ENCODE results near the gene PYGL.

Gene PYGL

GRCh38 chr14:50874757-50875156 is 69.5 kb downstream of the PYGL start:
- DNase-seq (ENCODE audit: low read depth in 2 of 2), result no peak

GRCh38 chr14:50871914-50872732 is 72.2 kb downstream of the PYGL start, which contains the start of gene ABHD12B:
TSS of gene ABHD12B (plus strand) at chr14:50872053. CDS start at chr14:50872175, 122 bp downstream.
- DNase-seq (ENCODE audit: low read depth in 2 of 2), result no peak

GRCh38 chr14:50871228-50871627 is 73.1 kb downstream of the PYGL start:
- no peak for DNase-seq (ENCODE audit: low read depth in 2 of 2)

- no peak for DNase-seq (ENCODE audit: low read depth in 2 of 2)
These were observed 78.7 kb downstream of the PYGL start for GRCh38 chr14:50865391-50866076.

- no peak for DNase-seq (ENCODE audit: low read depth in 2 of 2)
These were observed 79.3 kb downstream of the PYGL start for GRCh38 chr14:50864946-50865345.

GRCh38 chr14:50864237-50864636 is 80.0 kb downstream of the PYGL start:
- no peak for DNase-seq (ENCODE audit: low read depth in 2 of 2)

- no peak for DNase-seq (ENCODE audit: low read depth in 2 of 2)
These were observed 82.2 kb downstream of the PYGL start for GRCh38 chr14:50862036-50862570.

GRCh38 chr14:50860478-50861086 is 83.7 kb downstream of the PYGL start:
- peak; percentile 62 to 65 for DNase-seq (ENCODE audit: low read depth in 2 of 2)

GRCh38 chr14:50859296-50859624 is 85.0 kb downstream of the PYGL start:
- no peak for DNase-seq (ENCODE audit: low read depth in 2 of 2)

- no peak for DNase-seq (ENCODE audit: low read depth in 2 of 2)
These were observed 87.6 kb downstream of the PYGL start for GRCh38 chr14:50856660-50857059.

- DNase-seq (ENCODE audit: low read depth in 2 of 2), result no peak
These were observed 88.7 kb downstream of the PYGL start for GRCh38 chr14:50855558-50855957.

Data from fibroblast of skin of left quadriceps (primary cell).